HG03280 (cell line): Measurements from ENCODE around the gene CNTD1.
"Not testable (repeated sequence)": the region's sequence is repeated elsewhere in the genome, so short reads cannot be mapped to it uniquely, and the experiment has no call there.

Experiments
- ATAC-seq: cut with Tn5 transposase; IDR thresholded peaks from one replicate; pipeline ENCODE4 v1.9.1; 2021; ENCODE audit warnings: mild to moderate bottlenecking, moderate library complexity; ENCODE audit not compliant: unreplicated experiment

CNTD1 gene

GRCh38 chr17:42844761-42845555 lies 46.3 kb downstream of the CNTD1 start:
- ATAC-seq: no peak

- ATAC-seq: no peak
Measured at GRCh38 chr17:42845556-42845917, 46.9 kb downstream of the CNTD1 start.

- ATAC-seq: no peak
Measured at GRCh38 chr17:42845918-42846593, 47.4 kb downstream of the CNTD1 start.

GRCh38 chr17:42846594-42847280 lies 48.1 kb downstream of the CNTD1 start:
- ATAC-seq: no peak

- ATAC-seq: no peak
Measured at GRCh38 chr17:42848093-42848492, 49.4 kb downstream of the CNTD1 start.

GRCh38 chr17:42849031-42849430 lies 50.4 kb downstream of the CNTD1 start:
- no peak for ATAC-seq

GRCh38 chr17:42849451-42850181 lies 51.0 kb downstream of the CNTD1 start:
- no peak for ATAC-seq

- ATAC-seq: no peak
Measured at GRCh38 chr17:42850954-42851353, 52.3 kb downstream of the CNTD1 start, which contains the start of gene AOC3. Gene AOC3 (plus strand): TSS chr17:42851199. CDS start chr17:42851344, 145 bp downstream.

GRCh38 chr17:42851371-42852240 lies 52.9 kb downstream of the CNTD1 start:
- ATAC-seq: not testable (repeated sequence)

GRCh38 chr17:42852351-42852750 lies 53.7 kb downstream of the CNTD1 start:
- ATAC-seq: no peak

- ATAC-seq: no peak
Measured at GRCh38 chr17:42853004-42853403, 54.3 kb downstream of the CNTD1 start.

- ATAC-seq: no peak
Measured at GRCh38 chr17:42853597-42853967, 54.9 kb downstream of the CNTD1 start.

- ATAC-seq: no peak
Measured at GRCh38 chr17:42853968-42854790, 55.5 kb downstream of the CNTD1 start.

GRCh38 chr17:42855048-42855596 lies 56.5 kb downstream of the CNTD1 start:
- no peak for ATAC-seq

- not testable (repeated sequence) for ATAC-seq
Measured at GRCh38 chr17:42856093-42856492, 57.4 kb downstream of the CNTD1 start.

GRCh38 chr17:42856516-42856915 lies 57.9 kb downstream of the CNTD1 start:
- not testable (repeated sequence) for ATAC-seq

- ATAC-seq: no peak
Measured at GRCh38 chr17:42857389-42857788, 58.7 kb downstream of the CNTD1 start.
